ACC112 (cell line): ENCODE results near the gene EIF5.
A peak's percentile ranks its signal among the peaks of the same experiment; 100 is the strongest.
"Not testable (repeated sequence)": the region's sequence is repeated elsewhere in the genome, so short reads cannot be mapped to it uniquely, and the experiment has no call there.

Experiments used
- H2AFZ ChIP-seq: fragments of 200-600 bp; sonication (generic); one replicate; pipeline ENCODE4 v1.6.0; 2017; ENCODE audit warnings: antibody characterized with exemption, low read length; ENCODE audit not compliant: unreplicated experiment
- H3K27ac ChIP-seq: fragments of 200-600 bp; sonication (generic); 2 replicates; pipeline ENCODE4 v1.5.1; 2014; ENCODE audit warnings: low read depth, mild to moderate bottlenecking, antibody characterized with exemption, low read length, moderate library complexity
- H3K27me3 ChIP-seq: fragments of 200-600 bp; sonication (generic); 2 replicates; pipeline ENCODE4 v1.6.1; 2014; ENCODE audit warnings: mild to moderate bottlenecking, antibody characterized with exemption, low read length, moderate library complexity, mixed read lengths; ENCODE audit not compliant: insufficient read depth
- H3K36me3 ChIP-seq: fragments of 200-600 bp; sonication (generic); 2 replicates; pipeline ENCODE4 v1.6.1; 2016; ENCODE audit warnings: mild to moderate bottlenecking, antibody characterized with exemption, low read length, moderate library complexity, mixed read lengths; ENCODE audit not compliant: insufficient read depth
- H3K4me1 ChIP-seq: fragments of 200-600 bp; sonication (generic); one replicate; pipeline ENCODE4 v1.6.1; 2016; ENCODE audit warnings: low read length, mixed read lengths; ENCODE audit not compliant: insufficient read depth, unreplicated experiment, control insufficient read depth
- H3K4me3 ChIP-seq: fragments of 200-600 bp; sonication (generic); 2 replicates; pipeline ENCODE4 v1.5.1; 2014; ENCODE audit warnings: mild to moderate bottlenecking, low read depth, low read length
- H3K79me2 ChIP-seq: fragments of 200-600 bp; sonication (generic); one replicate; pipeline ENCODE4 v1.6.0; 2016; ENCODE audit warnings: low read length; ENCODE audit not compliant: control insufficient read depth, unreplicated experiment, insufficient read depth

EIF5 gene

DNA sequence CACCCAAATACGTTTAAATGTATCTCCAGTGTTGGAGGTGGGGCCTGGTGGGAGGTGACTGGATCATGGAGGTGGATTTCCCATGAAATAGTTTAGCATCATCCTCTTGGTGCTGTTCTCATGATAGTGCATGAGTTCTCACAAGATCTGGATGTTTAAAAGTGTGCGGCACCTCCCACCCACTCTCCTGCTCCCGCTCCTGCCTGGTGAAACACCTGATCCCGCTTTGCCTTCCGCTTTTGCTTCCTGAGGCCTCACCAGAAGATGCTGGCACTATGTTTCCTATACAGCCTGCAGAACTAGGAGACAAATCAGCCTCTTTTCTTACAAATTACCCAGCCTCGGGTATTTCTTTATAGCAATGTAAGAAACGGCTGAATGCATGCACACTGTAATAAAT, 20.1 kb downstream of the EIF5 start:
- Histone ChIP-seq H3K4me1 (no peaks in the 10 kb centered on the region), H3K36me3 (no peaks in the 10 kb centered on the region), H3K4me3 (no peak overlapping the region), H3K79me2 (no peaks in the 10 kb centered on the region), H3K27me3 (no peaks in the 10 kb centered on the region), H2AFZ (no peak overlapping the region), H3K27ac (no peak overlapping the region)

- H3K36me3 ChIP-seq = no peaks in the 10 kb centered on the region
- H3K27me3 ChIP-seq = no peaks in the 10 kb centered on the region
- H3K4me1 ChIP-seq = no peaks in the 10 kb centered on the region
- no peaks in the 10 kb centered on the region for H3K79me2 ChIP-seq
- no peak overlapping the region for H2AFZ ChIP-seq
- no peak overlapping the region for H3K4me3 ChIP-seq
- H3K27ac ChIP-seq = no peak overlapping the region
These were observed 22.1 kb downstream of the EIF5 start for GRCh38 chr14:103356024-103356682.

GRCh38 chr14:103357552-103357951, 23.5 kb downstream of the EIF5 start:
- H3K4me3 ChIP-seq, H3K27me3 ChIP-seq, H2AFZ ChIP-seq, H3K36me3 ChIP-seq, H3K79me2 ChIP-seq, H3K27ac ChIP-seq: not testable (repeated sequence)
- peaks cover 12% of the 10 kb centered on the region for H3K4me1 ChIP-seq

- H3K79me2 ChIP-seq = no peaks in the 10 kb centered on the region
- H3K4me1 ChIP-seq = peaks cover 12% of the 10 kb centered on the region
- no peak overlapping the region for H3K27ac ChIP-seq
- H3K27me3 ChIP-seq = no peaks in the 10 kb centered on the region
- peak overlapping the region; percentile 41 for H2AFZ ChIP-seq
- H3K36me3 ChIP-seq = no peaks in the 10 kb centered on the region
- no peak overlapping the region for H3K4me3 ChIP-seq
These were observed 26.5 kb downstream of the EIF5 start for GRCh38 chr14:103360548-103360947.

DNA sequence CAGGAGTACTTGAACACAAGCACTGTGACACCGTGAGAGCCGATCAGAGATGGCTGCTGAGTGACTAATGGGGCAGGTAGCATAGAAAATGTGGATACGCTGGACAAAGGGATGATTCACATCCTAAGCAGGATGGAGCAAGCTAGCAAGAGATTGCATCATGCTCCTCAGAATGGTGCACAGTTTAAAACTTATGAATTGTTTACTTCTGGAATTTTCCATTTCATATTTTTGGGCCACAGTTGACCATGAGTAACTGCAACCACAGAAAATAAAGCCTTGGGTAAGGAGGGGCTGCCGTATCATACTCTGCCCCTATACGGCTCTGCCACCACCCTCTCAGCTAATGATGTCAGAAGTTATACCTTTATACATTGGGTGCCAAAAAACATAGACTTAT, 27.8 kb downstream of the EIF5 start:
- Histone ChIP-seq H3K27ac (peak overlapping the region; percentile 87), H3K79me2 (no peaks in the 10 kb centered on the region), H3K4me1 (peaks cover 12% of the 10 kb centered on the region), H3K4me3 (no peak overlapping the region), H2AFZ (no peak overlapping the region), H3K27me3 (no peaks in the 10 kb centered on the region), H3K36me3 (no peaks in the 10 kb centered on the region)

GRCh38 chr14:103362780-103363179, 28.7 kb downstream of the EIF5 start:
- Histone ChIP-seq H3K27ac (peak overlapping the region; percentile 87), H3K4me1 (peaks cover 12% of the 10 kb centered on the region), H2AFZ (no peak overlapping the region), H3K79me2 (no peaks in the 10 kb centered on the region), H3K36me3 (no peaks in the 10 kb centered on the region), H3K4me3 (no peak overlapping the region), H3K27me3 (no peaks in the 10 kb centered on the region)

DNA sequence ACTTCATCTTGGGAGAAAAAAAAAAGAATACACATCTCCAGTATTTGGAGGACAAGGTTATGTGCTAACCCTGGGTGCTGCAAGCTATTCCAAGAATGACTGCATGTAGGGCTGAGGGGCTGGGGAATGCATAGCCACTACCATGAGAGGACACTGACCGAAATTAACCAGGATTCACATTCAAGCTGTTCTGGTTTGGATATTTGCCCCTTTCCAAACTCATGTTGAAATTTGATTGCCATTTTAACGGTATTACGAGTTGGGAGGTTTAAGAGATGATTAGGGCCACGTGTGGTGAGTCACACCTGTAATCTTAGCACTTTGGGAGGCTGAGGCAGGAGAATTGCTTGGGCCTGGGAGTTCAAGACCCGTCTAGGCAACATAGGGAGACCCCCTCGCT, 32.7 kb downstream of the EIF5 start:
- Histone ChIP-seq H3K27ac (no peak overlapping the region), H3K36me3 (no peaks in the 10 kb centered on the region), H3K4me3 (no peak overlapping the region), H3K4me1 (peaks cover 6% of the 10 kb centered on the region), H3K27me3 (no peaks in the 10 kb centered on the region), H2AFZ (no peak overlapping the region), H3K79me2 (no peaks in the 10 kb centered on the region)

DNA sequence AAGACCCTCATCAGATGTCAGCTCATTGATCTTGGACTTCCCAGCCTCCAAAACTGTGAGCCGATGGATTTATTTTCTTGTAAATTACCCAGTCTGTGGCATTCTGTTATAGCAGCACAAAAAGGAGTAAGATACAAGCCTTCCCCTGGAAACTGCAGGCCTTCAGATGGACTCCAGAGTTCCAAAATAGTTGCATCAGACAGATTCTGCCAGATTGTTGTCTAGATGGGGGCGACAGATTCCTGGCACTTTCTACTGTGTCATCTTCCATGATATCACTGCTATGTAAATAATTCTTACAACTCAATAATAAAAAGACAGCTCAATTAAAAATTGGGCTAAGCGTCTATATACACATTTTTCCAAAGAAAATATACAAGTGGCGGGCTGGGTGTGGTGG, 34.0 kb downstream of the EIF5 start:
- Histone ChIP-seq H2AFZ (no peak overlapping the region), H3K36me3 (no peaks in the 10 kb centered on the region), H3K27me3 (no peaks in the 10 kb centered on the region), H3K4me1 (peaks cover 10% of the 10 kb centered on the region), H3K79me2 (no peaks in the 10 kb centered on the region), H3K4me3 (no peak overlapping the region), H3K27ac (no peak overlapping the region)

GRCh38 chr14:103370087-103370486, 36.0 kb downstream of the EIF5 start:
- no peaks in the 10 kb centered on the region for H3K27me3 ChIP-seq
- H3K4me1 ChIP-seq = peaks cover 12% of the 10 kb centered on the region
- H3K27ac ChIP-seq = no peak overlapping the region
- no peak overlapping the region for H3K4me3 ChIP-seq
- H2AFZ ChIP-seq = no peak overlapping the region
- no peaks in the 10 kb centered on the region for H3K36me3 ChIP-seq
- no peaks in the 10 kb centered on the region for H3K79me2 ChIP-seq

GRCh38 chr14:103372017-103372416, 38.0 kb downstream of the EIF5 start:
- peaks cover 12% of the 10 kb centered on the region for H3K4me1 ChIP-seq
- H2AFZ ChIP-seq = no peak overlapping the region
- H3K27me3 ChIP-seq = no peaks in the 10 kb centered on the region
- no peaks in the 10 kb centered on the region for H3K36me3 ChIP-seq
- H3K27ac ChIP-seq = peak overlapping the region; percentile 75
- no peak overlapping the region for H3K4me3 ChIP-seq
- no peaks in the 10 kb centered on the region for H3K79me2 ChIP-seq

- Histone ChIP-seq H3K27ac (peak overlapping the region; percentile 75), H3K79me2 (no peaks in the 10 kb centered on the region), H2AFZ (no peak overlapping the region), H3K4me3 (no peak overlapping the region), H3K27me3 (no peaks in the 10 kb centered on the region), H3K36me3 (no peaks in the 10 kb centered on the region), H3K4me1 (peaks cover 12% of the 10 kb centered on the region)
These were observed 38.7 kb downstream of the EIF5 start for GRCh38 chr14:103372552-103373304.
